ENCODE data around the gene ITCH.
"Not testable (repeated sequence)": the region's sequence is repeated elsewhere in the genome, so short reads cannot be mapped to it uniquely, and the experiment has no call there.

Gene ITCH

GRCh38 chr20:34461779-34462087 is 98.7 kb downstream of the ITCH start:
- DNase-seq (ENCODE audit: low read depth), result no peak

GRCh38 chr20:34468951-34469350 is 105.9 kb downstream of the ITCH start:
- DNase-seq (ENCODE audit: low read depth), result no peak

DNA sequence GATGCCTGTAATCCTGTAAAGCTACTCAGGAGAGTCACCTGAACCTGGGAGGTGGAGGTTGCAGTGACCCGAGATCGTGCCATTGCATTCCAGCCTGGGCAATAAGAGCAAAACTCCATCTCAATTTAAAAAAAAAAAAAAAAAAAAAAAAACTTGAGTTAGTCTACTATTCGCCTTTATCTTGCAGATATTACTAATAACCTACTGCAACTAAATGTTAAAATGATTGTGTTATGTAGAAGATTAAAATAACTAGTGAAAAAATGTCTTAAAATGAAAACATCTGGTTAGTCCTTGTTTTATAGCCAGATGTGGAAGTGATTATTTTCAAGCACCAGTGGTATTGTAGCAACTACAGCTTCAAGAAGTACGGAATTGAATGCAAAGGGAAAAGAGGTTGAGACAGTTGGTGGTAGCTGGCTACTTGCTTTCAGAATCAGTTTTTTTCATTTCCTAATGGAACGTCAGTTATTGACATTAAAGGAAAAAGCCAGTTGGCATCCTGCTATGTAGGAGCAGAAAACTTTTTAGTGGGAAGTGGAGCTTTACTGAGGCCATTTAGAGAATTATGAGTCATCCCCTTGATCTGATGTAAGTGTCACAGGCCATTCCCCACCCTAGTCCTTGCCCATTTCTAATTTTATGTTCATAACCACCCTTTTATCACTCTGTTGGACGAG is 109.3 kb downstream of the ITCH start:
- DNase-seq (ENCODE audit: low read depth), result no peak

GRCh38 chr20:34473262-34473883 is 110.3 kb downstream of the ITCH start:
- no peak for DNase-seq (ENCODE audit: low read depth)

DNA sequence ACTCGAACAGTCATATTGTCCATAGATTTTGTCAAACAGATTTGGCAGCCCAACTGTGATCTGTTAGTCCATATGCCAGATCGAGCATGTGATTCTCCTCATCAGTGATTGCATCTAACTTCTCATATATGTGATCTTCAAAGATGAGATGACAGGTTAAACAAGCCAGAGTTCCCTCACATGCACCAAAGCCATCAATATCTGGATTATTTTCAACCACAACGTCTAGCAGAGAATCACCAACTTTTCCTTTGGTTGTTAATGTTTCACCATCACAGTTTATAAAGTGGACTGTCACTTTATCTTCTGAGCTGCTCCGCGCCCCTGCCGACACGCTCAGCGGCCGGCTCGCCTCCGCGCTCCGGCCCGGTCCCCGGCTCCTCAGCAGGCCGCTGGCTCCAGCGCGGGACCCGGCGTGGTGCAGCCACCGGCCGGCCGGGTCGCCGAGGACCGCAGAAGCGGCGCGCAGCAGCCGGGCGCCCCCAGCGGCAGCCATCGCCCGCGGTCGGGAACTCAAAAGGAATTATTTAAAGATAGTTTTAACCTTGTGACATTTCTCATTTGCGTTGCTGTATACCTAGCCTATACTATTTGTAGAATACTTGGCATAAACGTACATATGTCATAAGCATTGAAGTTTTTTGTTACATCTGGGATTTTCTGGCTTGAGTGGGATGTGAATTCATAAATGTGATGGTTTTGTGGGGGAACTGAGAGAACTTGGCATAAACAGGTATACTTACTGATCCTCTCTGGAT is 113.1 kb downstream of the ITCH start:
- DNase-seq (ENCODE audit: low read depth), result no peak

DNA sequence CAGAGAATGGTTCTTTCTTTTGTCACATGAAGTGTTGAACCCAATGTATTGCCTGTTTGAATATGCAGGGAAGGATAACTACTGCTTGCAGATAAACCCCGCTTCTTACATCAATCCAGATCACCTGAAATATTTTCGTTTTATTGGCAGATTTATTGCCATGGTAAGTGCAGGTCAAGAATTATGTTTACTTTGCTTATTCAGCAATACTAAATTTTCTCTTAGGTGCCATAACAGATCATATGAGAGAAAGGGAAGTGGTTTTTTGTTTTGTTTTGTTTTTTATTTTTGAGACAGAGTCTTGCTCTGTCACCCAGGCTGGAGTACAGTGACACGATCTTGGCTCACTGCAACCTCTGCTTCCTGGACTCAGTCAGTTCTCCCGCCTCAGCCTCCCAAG is 116.6 kb downstream of the ITCH start:
- DNase-seq (ENCODE audit: low read depth), result no peak

DNA sequence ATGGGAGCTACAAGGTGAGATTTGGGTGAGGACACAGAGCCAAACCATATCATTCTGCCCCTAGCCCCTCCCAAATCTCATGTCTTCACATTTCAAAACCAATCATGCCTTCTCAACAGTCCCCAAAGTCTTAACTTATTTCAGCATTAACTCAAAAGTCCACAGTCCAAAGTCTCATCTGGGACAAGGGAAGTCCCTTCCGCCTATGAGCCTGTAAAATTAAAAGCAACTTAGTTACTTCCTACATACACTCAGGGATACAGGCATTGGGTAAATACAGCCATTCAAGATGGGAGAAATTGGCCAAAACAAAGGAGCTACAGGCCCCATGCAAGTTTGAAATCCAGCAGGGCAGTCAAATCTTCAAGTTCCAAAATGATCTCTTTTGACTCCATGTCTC is 119.1 kb downstream of the ITCH start:
- DNase-seq (ENCODE audit: low read depth), result not testable (repeated sequence)

GRCh38 chr20:34483585-34484220 is 120.6 kb downstream of the ITCH start:
- not testable (repeated sequence) for DNase-seq (ENCODE audit: low read depth)

DNA sequence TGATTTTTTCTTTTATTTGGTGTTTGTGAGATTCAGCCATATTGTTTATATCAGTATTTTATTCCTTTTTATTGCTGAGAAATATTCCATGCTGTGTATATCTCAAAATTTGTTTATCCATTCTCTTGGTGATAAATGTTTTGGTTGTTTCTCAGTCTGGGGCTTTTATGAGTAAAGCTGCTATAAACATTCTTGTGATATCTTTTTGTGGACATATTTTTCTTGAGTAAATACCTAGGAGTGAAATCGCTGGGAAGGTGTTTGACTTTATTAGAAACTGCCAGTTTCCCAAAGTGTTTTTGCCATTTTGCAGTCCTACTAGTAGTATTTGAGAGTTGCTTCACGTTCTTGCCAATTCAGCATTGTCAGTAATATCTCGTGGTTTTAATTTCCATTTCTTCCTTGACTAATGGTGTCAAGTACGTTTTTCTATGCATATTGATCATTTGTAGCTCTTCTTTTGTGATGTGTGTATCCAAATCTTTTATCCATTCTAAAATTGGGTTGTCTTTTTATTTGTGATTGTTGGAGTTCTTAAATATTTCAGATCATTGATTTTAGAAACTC is 122.1 kb downstream of the ITCH start:
- DNase-seq (ENCODE audit: low read depth), result no peak

- no peak for DNase-seq (ENCODE audit: low read depth)
Measured at GRCh38 chr20:34491226-34491931, 128.3 kb downstream of the ITCH start.

- DNase-seq (ENCODE audit: low read depth), result no peak
Measured at GRCh38 chr20:34491932-34492509, 128.9 kb downstream of the ITCH start.

GRCh38 chr20:34493646-34494045 is 130.6 kb downstream of the ITCH start:
- no peak for DNase-seq (ENCODE audit: low read depth)

DNA sequence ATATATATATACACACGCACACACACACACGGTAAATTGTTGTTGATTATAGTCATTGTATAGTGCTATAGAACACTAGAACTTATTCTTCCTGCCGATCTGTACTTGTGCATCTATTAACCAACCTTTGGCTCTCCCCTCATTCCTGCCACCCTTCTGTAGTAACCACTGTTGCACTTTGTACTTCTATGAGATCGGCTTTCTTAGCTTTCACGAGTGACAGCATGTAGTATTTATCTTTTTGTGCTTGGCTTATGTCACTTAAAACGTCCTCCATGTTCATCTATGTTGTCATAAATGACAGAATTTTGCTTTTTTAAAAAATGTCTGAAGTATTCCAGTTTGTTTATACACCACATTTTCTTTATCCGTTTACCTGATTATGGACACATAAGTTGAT is 132.2 kb downstream of the ITCH start:
- DNase-seq (ENCODE audit: low read depth), result no peak

DNA sequence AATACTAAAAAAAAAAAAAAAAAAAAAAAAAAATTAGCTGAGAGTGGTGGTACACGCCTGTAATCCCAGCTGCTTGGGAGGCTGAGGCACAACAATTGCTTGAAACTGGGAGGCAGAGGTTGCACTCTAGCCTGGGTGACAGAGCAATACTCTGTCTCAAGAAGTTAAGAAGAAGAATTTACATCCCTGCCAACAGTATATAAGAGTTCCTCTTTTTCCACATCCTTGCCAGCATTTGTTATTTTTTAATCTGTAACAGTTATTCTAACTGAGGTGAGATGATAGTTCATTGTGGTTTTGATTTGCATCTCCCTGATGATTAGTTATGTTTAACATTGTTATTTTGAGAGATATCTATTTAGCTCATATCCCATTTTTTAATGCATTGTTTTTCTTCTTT is 132.8 kb downstream of the ITCH start:
- no peak for DNase-seq (ENCODE audit: low read depth)

DNA sequence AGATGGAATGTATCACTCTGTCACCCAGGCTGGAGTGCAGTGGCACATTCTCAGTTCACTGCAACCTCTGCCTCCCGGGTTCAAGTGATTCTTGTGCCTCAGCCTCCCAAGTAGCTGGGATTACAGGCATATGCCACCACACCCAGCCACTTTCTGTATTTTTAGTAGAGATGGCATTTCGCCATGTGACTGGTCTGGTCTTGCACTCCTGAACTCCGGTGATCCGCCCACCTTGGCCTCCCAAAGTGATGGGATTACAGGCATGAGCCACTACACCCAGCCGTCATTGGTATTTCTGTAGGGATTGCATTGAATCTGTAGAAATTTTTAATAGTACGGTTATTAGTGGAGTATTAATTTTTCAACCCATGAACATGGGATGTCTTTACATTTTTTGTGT is 134.5 kb downstream of the ITCH start:
- not testable (repeated sequence) for DNase-seq (ENCODE audit: low read depth)

DNA sequence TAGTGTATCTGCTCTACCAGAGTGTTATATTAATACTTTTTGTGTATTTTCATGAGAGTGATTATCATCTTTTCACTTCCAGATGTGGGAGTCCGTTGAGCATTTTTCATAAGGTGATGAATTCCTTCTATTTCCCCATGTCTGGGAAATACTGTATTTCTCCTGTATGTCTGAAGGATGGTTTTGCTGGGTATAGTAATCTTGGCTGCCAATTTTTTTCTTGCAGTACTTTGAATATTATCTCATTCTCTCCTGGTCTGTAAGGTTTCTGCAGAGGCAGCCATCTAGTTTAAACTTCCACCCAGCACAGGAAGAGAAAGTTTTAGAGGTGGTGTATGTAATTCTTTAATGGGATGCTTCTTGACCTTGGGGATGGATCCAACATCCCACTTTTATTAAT is 137.8 kb downstream of the ITCH start:
- no peak for DNase-seq (ENCODE audit: low read depth)

DNA sequence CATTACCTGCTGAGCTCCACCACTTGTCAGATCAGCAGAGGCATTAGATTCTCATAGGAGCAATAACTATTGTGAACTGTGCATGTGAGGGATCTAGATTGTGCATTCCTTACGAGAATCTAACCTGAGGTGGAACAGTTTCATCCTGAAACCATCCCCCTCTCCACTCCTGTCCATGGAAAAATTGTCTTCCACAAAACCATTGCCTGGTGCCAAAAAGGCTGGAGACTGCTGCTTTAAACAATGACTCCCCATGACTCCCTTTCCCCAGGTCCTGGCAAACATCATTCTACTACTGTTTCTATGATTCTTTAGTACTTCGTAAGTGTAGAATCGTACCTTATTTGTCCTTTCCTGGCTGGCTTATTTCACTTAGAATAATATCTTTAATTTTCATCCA is 143.4 kb downstream of the ITCH start:
- DNase-seq (ENCODE audit: low read depth), result no peak

DNA sequence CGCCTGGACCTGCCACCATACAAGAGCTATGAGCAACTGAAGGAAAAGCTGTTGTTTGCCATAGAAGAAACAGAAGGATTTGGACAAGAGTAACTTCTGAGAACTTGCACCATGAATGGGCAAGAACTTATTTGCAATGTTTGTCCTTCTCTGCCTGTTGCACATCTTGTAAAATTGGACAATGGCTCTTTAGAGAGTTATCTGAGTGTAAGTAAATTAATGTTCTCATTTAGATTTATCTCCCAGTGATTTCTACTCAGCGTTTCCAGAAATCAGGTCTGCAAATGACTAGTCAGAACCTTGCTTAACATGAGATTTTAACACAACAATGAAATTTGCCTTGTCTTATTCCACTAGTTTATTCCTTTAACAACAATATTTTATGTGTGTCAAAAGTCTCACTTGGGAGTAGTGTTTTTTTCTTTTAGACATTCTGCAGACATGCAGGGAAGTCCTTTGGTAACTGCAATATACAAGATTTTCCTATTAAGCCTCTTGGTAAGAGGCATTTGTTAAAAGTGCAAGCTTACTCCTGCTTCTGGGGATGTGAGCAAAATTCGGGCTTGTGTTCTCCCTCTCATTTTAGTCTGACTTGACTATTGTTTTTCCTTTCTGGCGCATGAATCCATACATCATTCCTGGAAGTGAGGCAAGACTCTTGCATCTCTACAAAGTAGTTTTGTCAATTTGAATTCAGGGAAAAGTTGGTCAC is 144.8 kb downstream of the ITCH start:
- no peak for DNase-seq (ENCODE audit: low read depth)

DNA sequence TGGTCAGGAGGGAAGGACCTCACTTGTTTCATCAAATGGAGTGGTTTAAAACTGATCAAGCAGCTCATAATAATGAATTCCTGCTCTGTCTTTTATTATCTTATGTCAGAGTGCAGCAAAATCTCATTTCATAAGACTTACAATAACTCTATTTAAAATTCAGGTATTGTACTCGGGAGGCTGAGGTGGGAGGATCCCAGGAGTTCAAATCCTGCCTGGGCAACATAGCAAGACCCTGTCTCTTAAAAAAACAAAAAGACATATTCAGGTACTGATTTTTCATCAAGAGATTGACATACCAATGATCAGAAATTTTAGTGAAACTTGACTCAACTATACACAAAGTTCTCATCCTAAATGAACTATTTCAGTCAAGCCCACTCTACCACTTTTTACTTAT is 147.5 kb downstream of the ITCH start:
- no peak for DNase-seq (ENCODE audit: low read depth)

- DNase-seq (ENCODE audit: low read depth), result no peak
Measured at GRCh38 chr20:34511891-34512265, 148.8 kb downstream of the ITCH start.

Measured in activated gamma-delta T cell treated with anti-CD3 and anti-CD28 coated beads, Interleukin-2, amount 50 U/mL, for 16 hours (primary cell).